Stimulated activated CD4-positive, alpha-beta T cell treated with anti-CD3 and anti-CD28 coated beads, Interleukin-1b, Interleukin-23, amount 100 ng/mL, for 48 hours (primary cell): Measurements from ENCODE around the gene ITGA6.

ENCODE experiments used
- DNase-seq: peaks from one replicate; pipeline ENCODE4 v3.0.0-alpha.2; 2020

The ITGA6 gene

DNA sequence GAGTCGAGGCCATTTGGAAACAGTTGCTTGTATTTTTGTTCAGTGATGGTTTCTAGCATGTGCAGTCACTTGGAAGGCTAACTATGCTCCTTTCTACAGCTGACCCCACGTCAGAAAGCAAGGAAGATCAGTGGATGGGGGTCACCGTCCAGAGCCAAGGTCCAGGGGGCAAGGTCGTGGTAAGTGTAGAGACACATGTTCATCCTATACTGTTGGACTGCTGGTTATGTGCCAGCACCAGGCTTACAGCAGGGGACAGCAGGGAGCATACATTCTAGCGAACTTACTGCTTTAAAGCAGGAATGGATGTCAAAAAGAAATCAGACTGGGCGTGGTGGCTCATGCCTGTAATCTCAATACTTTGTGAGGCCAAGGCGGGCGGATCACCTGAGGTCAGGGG, 40.0 kb downstream of the ITGA6 start:
- DNase-seq: no peak

GRCh38 chr2:172470958-172471922, 43.9 kb downstream of the ITGA6 start:
- DNase-seq: no peak

GRCh38 chr2:172472446-172473033, 45.2 kb downstream of the ITGA6 start:
- DNase-seq: no peak

- DNase-seq: no peak
Measured at GRCh38 chr2:172473167-172473566, 45.8 kb downstream of the ITGA6 start.

DNA sequence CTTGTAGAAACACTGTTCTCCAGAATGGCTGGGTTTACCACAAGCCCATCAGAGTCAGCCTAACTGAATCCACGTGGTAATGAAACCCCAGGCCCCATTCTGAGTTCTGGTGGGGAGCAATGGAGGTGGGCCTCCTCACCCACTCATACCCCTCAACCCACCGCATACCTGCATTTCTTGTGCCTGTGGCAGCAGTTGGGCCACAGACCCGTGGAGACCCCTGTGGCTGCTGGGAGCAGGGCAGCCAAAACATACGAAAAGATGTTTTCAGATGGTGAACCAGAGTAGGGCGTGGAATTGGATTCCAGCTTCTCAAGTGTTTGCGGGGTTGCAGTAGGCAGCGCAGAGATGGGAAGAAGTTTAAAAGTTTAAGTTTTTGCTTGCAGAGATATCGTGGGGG, 51.0 kb downstream of the ITGA6 start:
- DNase-seq: no peak

GRCh38 chr2:172480301-172481218, 53.2 kb downstream of the ITGA6 start:
- DNase-seq: no peak

- no peak for DNase-seq
Measured at GRCh38 chr2:172481507-172482262, 54.3 kb downstream of the ITGA6 start.

DNA sequence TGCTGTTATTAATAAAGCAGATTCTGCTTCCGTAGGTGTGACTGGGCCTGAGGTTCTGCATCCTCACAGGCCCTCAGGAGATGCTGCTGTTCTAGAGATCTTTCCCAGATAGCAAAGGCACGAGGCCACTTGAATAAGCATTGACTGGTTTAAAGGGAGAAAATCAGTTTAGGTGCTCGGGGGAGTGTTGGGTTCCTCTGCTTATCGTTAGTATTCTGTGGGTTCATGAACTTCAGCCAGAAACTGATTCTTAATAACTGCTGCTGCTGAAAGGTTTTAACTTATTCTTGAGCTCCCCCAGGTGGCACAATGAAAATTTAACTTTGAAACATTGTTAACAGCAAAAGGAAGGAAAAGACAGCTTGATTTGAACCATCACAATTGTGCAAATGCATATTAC, 56.9 kb downstream of the ITGA6 start:
- DNase-seq: no peak

- DNase-seq: no peak
Measured at GRCh38 chr2:172484706-172485105, 57.3 kb downstream of the ITGA6 start.

- DNase-seq: no peak
Measured at GRCh38 chr2:172488556-172488955, 61.2 kb downstream of the ITGA6 start.

DNA sequence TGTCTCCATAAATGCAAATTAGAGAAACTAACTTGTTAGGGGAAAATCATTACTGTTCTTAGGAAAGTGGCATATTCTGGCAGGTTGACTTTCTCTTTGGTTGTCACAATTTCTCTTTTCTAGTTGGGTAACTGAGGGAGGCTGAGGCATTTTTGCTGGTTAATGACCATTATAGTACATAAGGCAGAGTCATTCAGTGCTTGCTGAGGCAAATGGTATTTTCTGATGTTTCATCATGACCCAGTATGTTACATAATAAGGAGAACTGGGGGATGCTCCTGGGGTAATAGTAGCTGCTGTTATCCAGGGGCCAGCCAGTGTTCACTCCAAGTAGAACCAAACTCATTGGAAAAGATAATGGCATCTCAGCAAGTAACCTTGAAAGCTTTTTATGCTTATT, 62.3 kb downstream of the ITGA6 start:
- no peak for DNase-seq

DNA sequence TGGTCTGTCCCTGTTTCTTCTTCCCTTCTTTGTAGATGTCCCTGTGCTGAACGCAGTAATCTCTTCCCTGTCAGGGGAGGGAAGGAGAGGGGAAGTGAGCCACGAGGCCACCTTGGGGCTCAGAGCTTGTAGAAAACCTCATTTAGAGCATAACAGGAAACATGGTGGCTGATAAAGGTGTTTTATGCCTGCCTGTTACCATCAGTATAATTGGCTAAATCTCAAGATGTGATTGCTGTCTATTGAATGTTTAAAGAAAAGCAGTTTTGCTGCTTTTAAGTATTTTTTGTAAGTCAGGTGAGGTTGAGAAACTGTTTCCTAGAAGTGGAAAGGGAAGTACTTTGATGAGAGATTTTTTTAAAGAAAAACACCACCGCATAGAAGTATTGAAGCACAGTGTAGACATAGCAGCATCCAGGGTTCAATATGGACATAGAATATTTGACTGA, 68.8 kb downstream of the ITGA6 start:
- DNase-seq: no peak

GRCh38 chr2:172507199-172507598, 79.8 kb downstream of the ITGA6 start:
- no peak for DNase-seq

DNA sequence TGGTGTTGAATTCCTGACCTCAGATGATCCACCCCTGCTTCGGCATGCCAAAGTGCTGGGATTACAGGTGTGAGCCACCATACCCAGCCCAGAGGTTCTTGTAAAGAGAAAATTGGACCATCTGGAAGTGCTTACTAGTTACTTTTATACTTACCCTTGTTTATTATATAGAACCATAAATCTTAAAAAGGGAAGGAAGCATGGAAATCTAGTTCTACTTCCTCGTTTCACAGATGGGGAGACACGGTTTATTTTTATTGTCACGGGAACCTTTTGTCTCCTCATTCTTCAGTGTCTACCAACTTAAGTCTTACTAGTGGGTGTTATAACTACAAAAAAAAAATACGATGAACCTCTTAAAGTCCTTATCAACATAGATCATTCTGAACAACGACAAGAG, 82.7 kb downstream of the ITGA6 start:
- no peak for DNase-seq

DNA sequence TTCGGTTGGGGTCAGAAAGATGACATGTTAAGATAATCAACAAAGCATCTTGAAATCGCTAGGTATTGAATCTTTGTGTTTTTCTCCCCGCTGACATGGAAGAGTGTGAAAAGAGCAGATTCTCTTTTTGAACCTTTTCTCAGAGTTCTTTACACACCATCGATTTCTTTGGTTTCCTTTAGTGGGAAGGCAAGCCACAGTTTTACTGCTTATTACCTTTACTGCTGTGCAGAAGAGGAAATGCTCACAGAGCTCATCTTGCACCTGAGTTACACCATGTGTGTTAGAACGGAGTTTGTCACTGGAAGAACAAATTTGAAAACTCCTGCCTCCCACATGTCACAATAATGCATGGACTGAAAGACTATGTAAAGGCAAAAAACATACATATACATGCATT, 83.2 kb downstream of the ITGA6 start:
- DNase-seq: no peak

DNA sequence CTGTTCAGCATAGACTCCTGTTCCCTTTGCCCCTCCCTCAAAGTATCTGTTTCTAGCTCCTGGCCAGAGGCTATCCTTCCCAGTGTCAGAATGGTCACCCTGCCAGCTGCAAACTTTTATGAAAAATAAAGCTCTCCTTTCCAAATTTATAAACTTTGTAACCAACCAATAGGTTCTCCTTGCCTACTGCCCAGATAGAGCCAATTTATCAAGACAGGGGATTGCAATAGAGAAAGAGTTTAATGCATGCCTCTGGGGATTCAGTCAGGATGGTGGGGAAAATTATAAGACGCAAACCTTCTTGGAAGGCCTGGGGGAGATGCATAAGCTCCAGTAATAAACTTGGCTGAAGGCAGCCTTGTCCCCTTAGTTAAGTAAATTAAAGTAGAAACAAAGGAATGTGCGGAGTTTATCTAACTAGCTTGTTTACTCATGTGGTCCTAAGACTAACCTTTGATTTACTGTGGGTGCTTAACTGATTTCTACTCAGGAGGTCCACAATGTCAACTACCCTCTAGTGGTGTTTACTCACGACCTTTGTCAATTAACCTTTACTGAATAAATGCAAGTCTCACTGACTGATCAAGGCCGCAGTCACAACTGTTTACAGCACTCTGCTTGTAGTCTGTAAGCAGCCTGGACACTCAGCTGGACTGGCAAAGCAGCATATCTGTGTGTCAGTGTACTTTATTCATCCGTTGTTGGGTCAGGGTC, 85.6 kb downstream of the ITGA6 start:
- DNase-seq: no peak

DNA sequence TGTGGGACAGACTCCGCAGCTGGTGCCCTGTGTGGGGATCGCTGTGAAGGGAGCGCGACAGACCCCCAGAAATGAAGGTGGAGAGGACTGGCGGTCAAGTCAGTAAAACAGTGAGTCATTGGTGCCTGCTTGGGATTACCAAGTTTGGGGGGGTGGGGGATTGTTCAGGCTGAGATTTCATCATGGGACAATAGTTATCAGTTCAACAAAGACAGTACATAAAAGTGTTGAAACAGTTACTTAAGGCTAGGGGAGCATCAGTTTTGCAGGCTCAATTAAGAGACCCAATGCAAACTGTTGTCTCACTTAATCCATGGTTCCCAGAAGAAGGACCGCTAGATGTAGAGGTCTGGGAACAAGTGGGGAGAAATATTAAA, 86.1 kb downstream of the ITGA6 start:
- no peak for DNase-seq

DNA sequence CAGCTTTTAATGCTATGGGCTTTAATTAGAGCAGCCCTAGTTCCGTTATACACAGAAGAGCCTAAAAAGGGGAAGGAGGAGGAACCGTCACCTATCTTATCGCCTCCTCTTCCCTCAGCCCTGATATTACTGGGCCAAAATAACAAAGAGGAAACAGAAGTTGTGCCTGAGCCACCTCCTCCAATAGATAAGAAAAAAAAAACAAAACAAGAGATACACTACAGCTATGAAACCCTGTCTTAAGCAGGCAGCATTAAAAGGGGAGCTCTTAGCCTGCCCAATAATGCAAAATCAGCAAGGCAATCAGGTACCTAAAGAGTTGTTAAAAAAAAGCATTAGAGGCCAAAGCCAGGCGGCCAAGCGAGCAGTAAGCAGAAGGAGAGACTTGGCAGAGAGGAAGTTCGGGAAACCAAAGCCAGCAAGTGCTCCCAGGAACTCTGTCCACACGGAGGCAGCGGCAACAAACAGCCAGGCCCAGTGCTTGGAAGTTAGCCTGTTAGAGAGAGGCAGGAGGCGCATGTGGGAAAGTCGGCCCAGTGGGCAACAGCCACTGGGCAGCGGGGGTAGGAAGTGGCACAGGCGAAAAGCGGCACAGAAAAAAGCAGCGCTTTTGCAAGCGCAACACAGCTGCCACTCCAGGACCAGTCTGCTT, 86.7 kb downstream of the ITGA6 start:
- DNase-seq: no peak

DNA sequence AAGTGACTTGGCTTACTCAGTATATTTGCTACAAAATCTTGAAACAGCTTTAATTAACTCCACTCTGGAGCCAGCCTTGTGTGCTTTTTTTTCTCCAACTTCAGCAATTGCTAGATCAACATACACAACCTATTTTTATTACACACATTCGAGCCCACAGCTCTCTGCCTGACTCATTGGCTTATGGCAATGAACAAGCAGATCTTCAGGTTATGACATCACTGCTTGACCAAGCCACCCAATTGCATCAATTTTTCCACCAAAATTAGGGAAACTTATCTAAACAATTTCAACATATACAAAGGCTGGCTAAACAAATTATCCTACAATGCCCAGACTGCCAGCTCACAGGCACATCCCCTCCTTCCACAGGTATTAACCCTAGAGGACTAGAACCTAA, 88.9 kb downstream of the ITGA6 start:
- no peak for DNase-seq

GRCh38 chr2:172518995-172519394, 91.6 kb downstream of the ITGA6 start:
- DNase-seq: no peak

- DNase-seq: no peak
Measured at GRCh38 chr2:172525601-172526000, 98.2 kb downstream of the ITGA6 start.
